HCT116 (cell line): Measurements from ENCODE around the gene AKR1C4. TPM values are rescaled to one million over a fixed set of nuclear protein-coding genes. Genes with fewer than 3 reads are reported as not detected.

Experiments
- ATAC-seq: fragments of 200-7000 bp; cut with Tn5 transposase; 2 replicates; pipeline ENCODE4 v1.9.1; 2020; ENCODE audit warnings: mild to moderate bottlenecking, moderate library complexity
- BruUV-seq: library from RNA; stranded (reverse); fragments of 400-500 nt; replicated peaks from 2 replicates; lab custom pipeline; 2021; lab: Mats Ljungman, UMichigan
- CTCF ChIA-PET: fragments of 300-600 bp; sonication (Branson Sonifier 250); formaldehyde crosslinking; loops from one replicate; lab custom pipeline; 2021; ENCODE audit warnings: antibody characterized with exemption; lab: Charles Lee
- POLR2A ChIA-PET: fragments of 300-600, 350-600 bp; sonication (Branson Sonifier 250); formaldehyde crosslinking; loops from one replicate; lab custom pipeline; 2021; ENCODE audit warnings: antibody characterized with exemption; lab: Charles Lee
- RAD21 ChIA-PET, 2 experiments: fragments of 300-600 bp; sonication (Branson Sonifier 250); formaldehyde crosslinking; loops; one replicate each; lab custom pipeline; 2023; ENCODE audit warnings: low total read pairs in 2 of 2; ENCODE audit not compliant: uncharacterized antibody in 2 of 2, unreplicated experiment in 2 of 2, low non-redundant PET in 1 of 2; lab: Charles Lee
- DNase-seq: peaks from one replicate; pipeline ENCODE4 v3.0.0-alpha.2; 2010; ENCODE audit warnings: low read depth, low spot score
- H2AFZ ChIP-seq: fragments of 200-600 bp; shearing (Covaris generic), sonication (generic); 2 replicates; pipeline ENCODE4 v1.6.1; 2017; ENCODE audit warnings: low read depth, mixed run types, mixed read lengths, antibody characterized with exemption, low read length; ENCODE audit not compliant: poor library complexity, severe bottlenecking
- H3K27ac ChIP-seq: 2 replicates; pipeline ENCODE4 v1.5.1; 2012; ENCODE audit warnings: low read depth, low read length
- H3K27me3 ChIP-seq: fragments of 200-600 bp; sonication (generic); 2 replicates; pipeline ENCODE4 v1.6.1; 2016; ENCODE audit warnings: mixed run types, low read length, mixed read lengths; ENCODE audit not compliant: insufficient read depth
- H3K36me3 ChIP-seq, 2 experiments: fragments of 200-500 bp in 1 of 2; fragments of 200-600 bp in 1 of 2; sonication (Bioruptor generic) in 1 of 2; sonication (generic) in 1 of 2; 2 replicates each; pipeline versions ENCODE4 v1.5.1 to v1.6.1; 2014 to 2016; ENCODE audit warnings: low read length in 2 of 2, inconsistent platforms in 1 of 2, mixed read lengths in 1 of 2, mixed run types in 1 of 2; ENCODE audit not compliant: insufficient read depth in 2 of 2, control insufficient read depth in 1 of 2
- H3K4me1 ChIP-seq, 2 experiments: fragments of 200-600 bp in 1 of 2; sonication (generic) in 1 of 2; 2 replicates each; pipeline versions ENCODE4 v1.5.1 to v1.6.1; 2012 to 2017; ENCODE audit warnings: low read length in 2 of 2, inconsistent platforms in 1 of 2, mild to moderate bottlenecking in 1 of 2, mixed read lengths in 1 of 2, mixed run types in 1 of 2, moderate library complexity in 1 of 2; ENCODE audit not compliant: insufficient read depth in 2 of 2, control insufficient read depth in 1 of 2
- H3K4me2 ChIP-seq: fragments of 200-600 bp; sonication (generic); 2 replicates; pipeline ENCODE4 v1.6.1; 2017; ENCODE audit warnings: mixed run types, low read length, mixed read lengths
- H3K4me3 ChIP-seq, 2 experiments: fragments of 200-600 bp in 1 of 2; sonication (generic) in 1 of 2; replicated peaks in 1 of 2; 2 replicates each; pipeline ENCODE4 v1.5.1; 2011 to 2016; ENCODE audit warnings: low read length in 2 of 2, control low read depth in 1 of 2, low read depth in 1 of 2, mild to moderate bottlenecking in 1 of 2, mixed read lengths in 1 of 2, mixed run types in 1 of 2
- H3K79me2 ChIP-seq: fragments of 200-600 bp; sonication (generic); 2 replicates; pipeline ENCODE4 v1.6.1; 2017; ENCODE audit warnings: mild to moderate bottlenecking, mixed run types, low read length, moderate library complexity, mixed read lengths; ENCODE audit not compliant: insufficient read depth
- H3K9ac ChIP-seq: fragments of 200-600 bp; sonication (generic); 2 replicates; pipeline ENCODE4 v1.6.1; 2016; ENCODE audit warnings: low read length, mixed read lengths
- H3K9me2 ChIP-seq: fragments of 200-600 bp; sonication (generic), shearing (Covaris generic); 2 replicates; pipeline ENCODE4 v1.6.1; 2017; ENCODE audit warnings: mixed run types, mild to moderate bottlenecking, moderate library complexity; ENCODE audit not compliant: insufficient read depth
- H3K9me3 ChIP-seq, 2 experiments: fragments of 200-500 bp in 1 of 2; fragments of 200-600 bp in 1 of 2; sonication (Bioruptor generic) in 1 of 2; sonication (generic) in 1 of 2; 2 replicates each; pipeline ENCODE4 v1.6.1; 2014 to 2017; ENCODE audit warnings: low read length in 2 of 2, mixed read lengths in 2 of 2, inconsistent platforms in 1 of 2, low read depth in 1 of 2, mild to moderate bottlenecking in 1 of 2, mixed run types in 1 of 2, moderate library complexity in 1 of 2; ENCODE audit not compliant: control insufficient read depth in 1 of 2, insufficient read depth in 1 of 2
- H4K20me1 ChIP-seq: fragments of 200-600 bp; sonication (generic), shearing (Covaris generic); 2 replicates; pipeline ENCODE4 v1.6.1; 2017; ENCODE audit warnings: mixed run types, mild to moderate bottlenecking, moderate library complexity; ENCODE audit not compliant: insufficient read depth
- CEBPB ChIP-seq: IDR thresholded peaks from 2 replicates; pipeline ENCODE4 v1.6.1; 2012; ENCODE audit warnings: low read depth
- ELF1 ChIP-seq: IDR thresholded peaks from 2 replicates; pipeline ENCODE4 v1.6.1; 2012; ENCODE audit warnings: low read depth, borderline replicate concordance
- FOSL1 ChIP-seq: IDR thresholded peaks from 2 replicates; pipeline ENCODE4 v1.6.1; 2012; ENCODE audit warnings: low read depth
- JUND ChIP-seq: IDR thresholded peaks from 2 replicates; pipeline ENCODE4 v1.6.1; 2012
- POLR2A ChIP-seq: IDR thresholded peaks from 2 replicates; pipeline ENCODE4 v1.7.0; 2011; ENCODE audit warnings: borderline replicate concordance; ENCODE audit not compliant: insufficient read depth, insufficient read length; ENCODE audit errors: extremely low read depth
- RAD21 ChIP-seq: IDR thresholded peaks from 2 replicates; pipeline ENCODE4 v1.6.1; 2012; ENCODE audit warnings: low read depth, mild to moderate bottlenecking
- SP1 ChIP-seq: IDR thresholded peaks from 2 replicates; pipeline ENCODE4 v1.6.1; 2012; ENCODE audit warnings: low read depth
- ZBTB33 ChIP-seq: IDR thresholded peaks from 2 replicates; pipeline ENCODE4 v1.6.1; 2011; ENCODE audit warnings: mild to moderate bottlenecking, low read length, moderate library complexity; ENCODE audit not compliant: insufficient replicate concordance; ENCODE audit errors: extremely low read depth
- intact Hi-C: fragments of 100-400 bp; cut with micrococcal nuclease; formaldehyde crosslinking; loops from 2 replicates; pipeline ENCODE4 v1.10.0; 2022
- total RNA-seq: library from RNA; stranded (reverse); gene quantifications from one replicate; pipeline ENCODE4 v1.2.1, GENCODE V29; 2021; ENCODE audit not compliant: unreplicated experiment

AKR1C4 gene
- total RNA-seq, 1 experiment from 2014 or later: not detected

GRCh38 chr10:5259132-5259951 is 62.7 kb downstream of the AKR1C4 start:
- POLR2A ChIA-PET: no interaction called here
- Histone ChIP-seq H2AFZ (no peak overlapping the region), H3K4me1 (no peaks in the 10 kb centered on the region)
- RAD21 ChIA-PET: no interaction called here
- no peak for DNase-seq
- intact Hi-C loops: no loop called here
- TF ChIP-seq ELF1 (no peak), POLR2A (no peak), SP1 (no peak), FOSL1 (no peak), CEBPB (no peak), JUND (no peak), RAD21 (no peak), ZBTB33 (no peak)
- TF ChIP-seq, all 23 proteins: peak for 0
- Histone ChIP-seq H3K9me3 (no peaks in the 10 kb centered on the region), H3K9ac (no peak overlapping the region), H3K36me3 (no peaks in the 10 kb centered on the region), H3K4me3 (no peak overlapping the region), H3K27me3 (0 out of 2 replicates have a peak, but pooled peaks cover 2% of the 10 kb centered on the region), H3K79me2 (no peaks in the 10 kb centered on the region), H3K27ac (no peak overlapping the region), H3K4me2 (no peak overlapping the region), H4K20me1 (no peaks in the 10 kb centered on the region), H3K9me2 (no peaks in the 10 kb centered on the region)
- no TSS peak for BruUV-seq
- CTCF ChIA-PET: no interaction called here
- no peak for ATAC-seq
